GM21360 (cell line): Measurements from ENCODE around the gene TMEM273.

Source experiments
- ATAC-seq: cut with Tn5 transposase; IDR thresholded peaks from one replicate; pipeline ENCODE4 v1.9.1; 2021; ENCODE audit warnings: mild to moderate bottlenecking, moderate library complexity; ENCODE audit not compliant: unreplicated experiment

Gene TMEM273

DNA sequence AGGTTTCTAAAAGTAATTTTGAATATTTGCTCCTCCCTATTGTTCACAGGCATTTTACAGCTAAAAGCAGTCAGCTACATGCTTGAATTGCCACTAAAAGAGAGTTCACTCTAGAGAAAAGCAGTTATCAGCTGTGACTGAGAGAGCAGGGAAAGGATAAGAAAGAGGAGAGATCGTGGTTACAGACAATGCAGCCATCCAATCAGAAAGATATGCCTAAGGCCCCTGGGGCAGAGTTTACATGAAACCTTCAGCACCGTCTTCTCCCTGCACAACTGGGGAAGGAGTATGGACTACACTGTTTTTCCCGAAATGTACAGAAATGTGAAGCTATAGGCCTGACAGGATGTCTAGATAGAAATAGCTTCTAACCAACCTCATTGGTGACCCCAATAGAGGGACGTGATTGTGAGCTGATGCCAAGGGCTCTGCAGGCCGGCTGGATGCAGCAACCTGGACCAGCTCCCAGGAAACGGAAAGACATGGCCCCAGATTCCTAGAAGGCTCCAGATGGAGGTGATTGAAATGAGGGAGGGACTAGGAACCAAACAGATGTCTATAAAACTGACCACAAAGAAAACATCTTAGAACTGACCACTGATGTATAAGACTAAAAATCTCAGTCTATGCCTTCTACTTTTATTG lies 69.6 kb downstream of the TMEM273 start:
- ATAC-seq = no peak

DNA sequence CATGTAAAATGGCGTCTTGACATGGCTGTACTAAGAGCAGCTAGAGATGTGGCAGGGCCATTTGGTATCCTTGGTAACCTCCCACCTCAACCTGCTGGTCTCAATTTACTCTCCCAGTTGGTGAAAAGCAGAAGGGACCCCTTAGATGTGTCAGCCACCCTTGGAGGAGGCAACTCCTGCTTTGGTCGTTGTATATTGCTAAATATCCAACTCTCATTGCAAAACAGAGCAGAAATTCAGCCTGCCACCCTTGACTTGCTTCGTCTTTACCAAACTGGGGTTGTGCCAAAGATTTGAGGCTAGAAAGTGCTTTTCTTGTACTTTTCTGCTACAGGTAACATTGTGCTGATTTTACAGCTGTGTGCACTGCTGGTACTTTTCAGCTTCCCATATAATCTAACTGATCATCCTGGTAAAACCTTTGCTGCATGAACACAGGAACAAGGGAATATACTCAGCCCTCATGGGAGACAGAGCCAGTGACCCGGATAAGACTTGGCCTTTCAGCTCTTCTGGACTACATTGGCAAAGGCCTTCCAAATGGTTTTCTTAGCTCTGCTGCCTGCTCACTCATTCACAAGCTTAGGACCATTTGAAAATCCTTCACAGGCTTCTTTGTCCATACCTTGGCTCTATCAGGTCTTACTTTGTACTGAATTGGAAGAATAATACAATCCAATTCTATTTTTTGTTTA lies 70.7 kb downstream of the TMEM273 start:
- ATAC-seq = no peak

DNA sequence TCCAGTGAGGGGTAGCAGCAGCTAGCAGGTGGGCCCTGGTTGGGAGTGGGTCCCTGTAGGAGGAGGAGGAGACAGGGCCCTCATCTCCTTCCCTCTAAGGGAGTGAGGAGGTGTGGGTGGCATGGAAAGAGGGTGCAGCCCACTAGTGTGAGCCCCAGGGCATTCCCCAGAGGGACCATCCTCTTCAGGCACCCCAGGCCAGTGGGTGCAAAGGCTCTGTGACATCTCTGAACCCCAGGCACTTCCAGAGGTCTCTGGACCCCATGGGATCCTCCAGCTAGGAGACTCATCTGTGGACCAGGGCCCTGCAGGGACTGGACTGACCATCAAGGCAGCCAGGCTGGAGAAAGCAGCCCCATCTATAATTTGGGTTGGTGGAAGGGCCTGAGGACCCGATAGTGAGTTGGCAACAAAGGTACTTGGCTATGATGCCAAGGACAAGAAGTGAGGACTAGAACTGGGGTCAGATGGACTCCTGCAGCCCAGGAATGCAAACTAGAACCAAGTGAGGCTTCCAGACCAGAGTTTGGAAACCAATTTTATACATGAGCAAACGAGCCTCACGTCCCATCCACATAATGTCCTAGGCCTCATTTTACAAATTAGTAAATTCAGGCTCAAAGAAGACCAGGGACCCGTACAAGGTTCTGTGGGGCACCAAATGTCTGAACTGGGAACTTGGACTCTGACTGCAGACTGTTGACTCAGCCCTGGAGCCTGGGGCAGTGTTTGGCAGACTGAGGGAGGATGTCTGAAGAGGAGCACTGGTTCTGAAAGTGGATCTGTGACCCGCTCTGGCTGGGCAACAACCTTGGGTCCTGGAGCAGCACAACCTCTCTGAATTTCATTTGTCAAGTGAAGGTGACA lies 71.4 kb downstream of the TMEM273 start:
- no peak for ATAC-seq

DNA sequence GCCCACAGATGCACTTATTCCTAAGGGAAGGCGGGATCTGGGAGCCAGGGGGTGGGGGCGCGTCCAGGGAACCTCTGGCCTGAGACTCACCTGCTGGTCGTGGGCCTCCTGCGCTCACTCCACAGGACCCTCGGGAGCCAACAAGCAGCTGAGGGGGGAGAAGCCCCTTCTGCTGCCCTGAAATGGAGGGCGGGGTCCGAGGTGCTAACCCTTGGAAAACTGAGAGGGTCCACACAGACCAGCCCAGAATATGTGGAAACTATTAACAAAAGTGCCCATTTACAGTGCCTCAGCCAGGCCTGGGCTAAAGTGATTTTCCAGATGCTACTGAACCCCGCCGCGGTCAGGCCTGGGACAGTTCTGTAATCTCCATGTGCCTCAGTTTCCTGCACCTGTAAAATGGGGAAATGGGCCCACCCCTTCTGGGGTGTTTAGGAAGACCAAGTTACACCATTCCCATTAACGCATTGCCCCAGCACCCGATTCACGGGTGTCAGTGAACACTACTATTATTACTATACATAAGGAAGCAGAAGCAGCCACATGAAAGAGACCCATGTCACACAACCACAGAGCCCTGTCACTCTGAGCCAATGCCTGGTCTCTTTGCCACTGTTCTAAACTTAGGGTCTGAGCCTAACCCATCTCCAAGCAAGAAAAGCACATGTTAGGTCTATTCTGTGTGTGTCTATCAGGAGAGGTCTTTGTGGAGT lies 72.2 kb downstream of the TMEM273 start:
- no peak for ATAC-seq

DNA sequence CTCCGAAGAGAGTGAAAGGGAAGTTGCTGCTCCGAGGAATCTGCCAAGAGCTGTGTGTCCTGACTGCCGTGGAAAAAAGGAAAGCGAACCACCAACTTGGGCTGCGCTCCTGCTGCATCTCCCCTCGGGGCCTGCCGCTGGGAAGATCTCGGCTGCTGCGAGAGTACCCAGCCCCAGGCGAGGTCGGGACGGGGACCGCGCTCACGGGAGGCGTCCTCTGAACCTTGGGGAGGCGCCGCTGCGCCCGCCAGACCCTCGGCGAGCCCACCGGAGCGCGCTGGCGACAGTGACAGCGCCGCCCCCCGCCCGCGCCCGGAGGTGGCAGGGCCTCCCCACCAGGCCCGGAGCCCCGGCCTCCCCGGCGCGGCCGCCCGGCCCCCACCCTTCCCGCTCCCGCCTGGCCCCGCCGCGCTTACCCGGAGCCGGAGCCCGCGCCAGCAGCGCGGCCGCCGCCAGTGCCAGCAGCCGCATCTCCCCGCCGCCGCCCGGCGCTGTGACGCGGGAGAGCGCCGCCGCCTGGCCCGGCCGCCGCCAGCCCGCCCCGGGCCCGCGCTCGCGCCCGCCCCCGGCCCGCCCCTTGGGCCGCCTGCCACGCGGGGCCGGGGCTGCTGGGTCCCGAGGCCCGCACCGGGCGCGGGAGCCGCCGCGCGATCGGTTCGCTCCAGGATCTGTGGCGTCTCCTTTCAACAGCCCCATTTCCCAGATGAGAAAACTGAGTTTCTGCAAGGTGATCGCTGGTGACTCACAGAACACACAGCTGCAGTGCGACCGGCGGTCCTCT lies 73.0 kb downstream of the TMEM273 start, which contains the start of gene VSTM4:
VSTM4 (minus strand) TSS at position 508 of the 781 bp plus-strand sequence; CDS start at position 471, 37 bp downstream.
- ATAC-seq = no peak

DNA sequence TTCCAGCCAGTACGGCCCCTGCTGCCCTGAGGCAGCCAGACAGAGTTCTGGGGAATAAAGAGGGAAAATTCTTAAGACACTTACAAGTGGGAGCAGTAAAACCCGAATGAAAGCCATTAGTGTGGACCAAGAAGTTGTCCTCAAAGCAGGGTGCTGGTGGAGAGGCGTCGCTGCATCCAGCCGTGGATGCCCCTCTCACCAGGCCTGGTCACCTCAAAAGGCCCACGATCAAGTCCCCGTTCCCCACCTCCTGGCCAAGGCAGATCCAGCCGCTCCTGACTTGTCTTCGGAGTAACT lies 73.5 kb downstream of the TMEM273 start:
- ATAC-seq = no peak

DNA sequence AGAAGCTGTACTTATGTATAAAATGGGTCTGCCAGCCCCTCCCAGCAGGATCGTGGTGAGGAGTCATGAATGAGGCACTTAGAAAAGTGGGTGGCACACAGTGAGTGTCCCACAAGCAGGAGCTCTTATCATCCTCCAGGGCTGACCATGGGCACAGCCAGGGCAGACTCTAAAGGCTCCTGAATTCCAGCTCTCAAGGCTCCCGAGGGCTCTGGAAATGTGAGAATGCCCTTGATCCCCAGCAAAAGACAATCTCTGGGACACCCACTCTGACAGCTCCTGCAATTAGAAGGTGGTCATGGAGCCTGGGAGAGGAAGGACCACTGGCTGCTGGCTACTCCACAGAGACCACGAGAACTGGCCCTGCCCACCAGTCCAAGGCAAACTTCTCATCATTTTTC lies 74.5 kb downstream of the TMEM273 start:
- no peak for ATAC-seq

DNA sequence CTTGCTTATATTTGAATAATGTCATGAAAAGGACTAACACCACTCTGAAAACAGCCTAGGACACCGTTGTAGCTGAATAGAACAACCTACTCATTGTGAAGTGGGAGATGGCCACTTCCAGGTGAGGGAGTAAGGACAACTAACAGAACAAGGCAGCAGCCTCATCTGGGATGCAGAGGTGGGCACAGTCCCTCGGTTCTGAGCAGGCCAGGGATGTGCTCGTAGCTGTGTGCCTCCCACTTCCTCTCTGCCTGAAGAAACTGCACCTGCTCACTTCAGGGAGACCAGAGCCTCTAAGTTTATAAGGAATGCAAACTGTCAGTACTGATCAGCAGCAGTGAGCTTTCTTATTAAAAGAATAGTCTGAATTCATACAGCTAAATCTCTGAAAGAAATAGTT lies 75.3 kb downstream of the TMEM273 start:
- ATAC-seq = no peak

DNA sequence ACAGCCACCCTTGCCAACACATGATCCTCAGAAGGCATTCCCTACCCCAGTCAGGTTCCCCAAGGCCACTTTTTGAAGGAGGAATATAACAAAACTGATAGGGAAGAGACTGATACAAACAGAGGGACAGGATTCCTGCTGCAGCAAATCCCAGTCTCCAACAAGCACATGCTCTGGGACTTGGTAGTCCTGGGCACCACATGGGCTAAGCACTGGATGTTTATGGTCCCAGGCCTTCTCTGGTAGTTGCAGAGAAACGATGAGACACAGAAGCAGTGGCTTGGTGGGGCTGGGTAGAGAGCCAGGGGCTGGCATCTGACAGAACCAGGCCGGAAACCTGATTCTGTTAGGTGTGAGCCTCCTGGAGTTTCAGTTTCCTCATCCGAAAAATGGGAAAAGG lies 76.1 kb downstream of the TMEM273 start:
- no peak for ATAC-seq

DNA sequence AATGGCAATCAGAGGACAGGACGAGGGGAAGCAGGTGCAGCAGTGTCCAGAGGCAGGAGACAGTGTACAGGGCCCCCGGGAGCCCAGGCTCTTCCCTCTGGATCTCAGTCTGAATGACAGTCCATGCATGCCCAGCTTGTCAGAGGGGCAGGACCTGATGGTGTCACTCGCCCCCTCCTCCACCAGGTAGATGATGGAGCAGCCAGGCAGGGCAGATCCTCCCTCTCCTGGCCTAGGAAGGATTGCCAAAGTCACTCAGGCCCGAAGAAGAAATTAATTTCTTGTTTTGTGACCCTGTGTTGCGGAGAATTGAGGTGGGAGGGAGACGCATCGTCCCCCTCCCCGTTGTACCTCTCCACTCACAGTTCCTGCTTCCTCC lies 76.9 kb downstream of the TMEM273 start:
- ATAC-seq = no peak

DNA sequence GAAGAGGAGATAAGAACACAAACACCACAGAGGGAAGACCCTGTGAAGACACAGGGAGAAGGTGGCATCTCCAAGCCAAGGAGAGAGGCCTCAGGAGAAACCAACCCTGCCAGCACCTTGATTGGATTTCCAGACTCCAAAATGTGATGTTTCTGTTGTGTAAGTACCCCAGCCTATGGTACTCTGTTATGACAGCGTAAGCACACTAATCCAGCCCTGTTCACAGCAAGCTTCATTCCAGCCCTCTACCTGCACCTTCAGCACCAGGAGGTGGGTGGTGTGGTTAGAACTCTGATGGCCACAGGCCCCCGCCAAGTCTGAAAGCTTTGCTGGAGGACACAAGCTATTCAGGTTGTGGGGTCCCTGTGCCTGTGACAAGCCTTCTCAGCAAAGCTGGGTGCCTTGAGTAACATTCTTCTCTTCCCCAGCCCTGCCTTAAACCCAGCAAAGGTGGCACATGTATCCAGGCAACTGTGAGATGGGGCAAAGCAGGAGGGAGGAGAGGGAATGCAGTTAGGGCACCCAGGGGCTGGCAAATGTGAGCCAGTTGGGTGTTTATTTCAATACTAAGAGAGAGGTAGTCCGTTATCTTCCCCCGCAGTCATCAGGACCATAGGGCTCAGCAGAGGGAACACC lies 77.4 kb downstream of the TMEM273 start:
- ATAC-seq = no peak

DNA sequence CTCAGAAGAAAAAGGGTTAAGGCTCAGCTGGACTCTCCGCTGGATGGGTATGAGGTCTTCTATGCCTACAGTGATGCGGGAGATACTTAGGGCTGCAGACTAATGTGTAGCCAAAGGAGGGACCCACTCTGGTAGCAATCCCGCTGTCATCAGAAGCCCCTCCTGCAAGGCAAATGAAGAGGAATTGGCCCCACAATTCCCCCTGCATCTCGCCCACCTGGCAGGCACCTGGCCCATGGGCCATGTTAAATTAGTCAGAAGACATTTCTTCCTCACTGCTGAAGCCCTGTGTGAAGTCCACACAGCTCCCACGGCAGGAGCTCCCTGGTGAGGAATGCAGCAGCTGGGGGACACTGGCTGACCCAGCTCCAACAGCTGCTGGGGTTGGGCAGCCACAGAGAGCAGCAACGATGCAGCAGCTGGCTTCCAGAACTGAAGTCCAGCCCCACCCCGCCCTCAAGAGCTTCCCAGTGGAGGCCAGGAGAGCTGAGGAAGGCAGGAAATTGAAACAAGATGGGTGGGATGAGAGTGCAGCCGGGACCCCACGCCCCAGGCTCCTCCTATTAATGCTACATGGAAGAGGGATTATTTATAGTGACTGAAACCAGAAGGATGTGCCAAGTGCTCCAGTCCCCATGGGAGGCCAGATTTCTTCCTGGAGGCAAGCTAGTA lies 78.4 kb downstream of the TMEM273 start:
- ATAC-seq = no peak

DNA sequence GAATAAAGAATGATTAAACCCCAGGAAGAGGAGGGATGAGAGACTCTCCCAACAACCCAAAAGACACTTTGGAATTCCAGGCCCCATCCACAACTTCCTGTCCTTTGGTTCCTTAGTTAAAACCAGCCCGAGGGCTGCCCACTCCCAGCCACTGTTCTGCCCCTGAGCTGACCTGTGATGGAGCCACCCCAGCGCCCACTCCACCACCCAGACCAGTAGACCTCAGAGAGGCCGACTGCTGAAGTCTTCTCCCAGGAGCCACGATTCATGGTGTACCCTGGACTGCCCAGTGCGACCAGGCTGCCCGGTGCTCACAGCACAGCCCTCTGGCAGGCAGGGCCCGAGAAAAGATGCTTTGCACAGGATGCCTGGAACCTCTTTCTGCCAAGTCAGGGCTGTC lies 79.5 kb downstream of the TMEM273 start:
- ATAC-seq = no peak

DNA sequence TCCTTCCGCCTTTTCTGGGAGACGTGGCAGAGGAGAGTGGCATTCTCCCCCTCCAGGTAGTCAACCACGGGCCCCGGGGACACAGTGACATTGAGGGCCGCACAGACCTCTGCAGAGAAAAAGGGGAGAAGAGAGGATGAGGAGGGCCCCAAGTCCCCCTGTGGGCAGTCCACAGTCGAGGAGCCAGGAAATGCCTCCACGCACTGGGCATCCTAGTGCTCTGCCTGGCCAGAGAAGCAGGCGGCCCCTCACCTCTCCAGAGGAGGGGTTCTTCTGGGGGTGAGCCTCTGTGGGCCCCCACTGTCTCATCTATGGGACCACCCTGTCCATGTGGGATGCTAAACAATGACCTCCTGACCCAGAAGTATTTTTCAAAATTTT lies 80.3 kb downstream of the TMEM273 start:
- no peak for ATAC-seq

DNA sequence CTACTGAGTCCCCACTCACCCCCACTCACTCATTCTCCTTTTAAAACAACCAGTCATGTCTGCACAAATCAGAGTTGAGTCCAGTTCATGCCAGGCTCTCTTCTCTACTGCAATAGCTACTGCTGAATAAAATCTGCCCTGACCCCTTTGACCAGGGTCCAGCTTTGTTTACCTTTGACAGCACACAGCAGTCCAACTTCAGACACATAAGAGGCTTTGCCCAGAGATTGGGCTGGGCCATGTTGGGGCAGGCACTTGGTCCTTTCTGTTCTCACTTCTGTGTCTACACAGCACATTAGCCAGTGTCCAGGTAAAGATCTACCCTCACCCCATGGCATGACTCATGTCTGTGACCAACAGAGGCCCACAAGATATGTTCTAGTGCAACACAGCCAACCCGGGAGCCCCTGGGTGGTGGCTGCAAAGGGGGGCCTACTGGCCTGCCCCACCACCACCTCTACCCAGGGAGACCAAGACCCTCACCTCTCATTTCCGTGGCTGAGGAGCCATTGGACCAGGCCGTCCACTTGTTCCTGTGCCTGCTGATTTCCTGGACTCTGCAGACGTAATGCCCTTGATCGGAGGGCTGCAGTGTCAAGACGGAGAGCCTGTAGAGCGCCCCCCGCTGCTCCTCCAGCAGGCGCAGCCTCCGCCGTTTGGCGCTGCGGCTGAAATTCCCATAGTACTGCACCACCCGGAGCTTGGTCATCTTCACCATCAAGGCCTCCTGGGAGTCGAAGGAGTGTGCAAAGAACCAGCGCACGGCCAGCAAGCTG lies 80.9 kb downstream of the TMEM273 start:
- ATAC-seq = no peak

DNA sequence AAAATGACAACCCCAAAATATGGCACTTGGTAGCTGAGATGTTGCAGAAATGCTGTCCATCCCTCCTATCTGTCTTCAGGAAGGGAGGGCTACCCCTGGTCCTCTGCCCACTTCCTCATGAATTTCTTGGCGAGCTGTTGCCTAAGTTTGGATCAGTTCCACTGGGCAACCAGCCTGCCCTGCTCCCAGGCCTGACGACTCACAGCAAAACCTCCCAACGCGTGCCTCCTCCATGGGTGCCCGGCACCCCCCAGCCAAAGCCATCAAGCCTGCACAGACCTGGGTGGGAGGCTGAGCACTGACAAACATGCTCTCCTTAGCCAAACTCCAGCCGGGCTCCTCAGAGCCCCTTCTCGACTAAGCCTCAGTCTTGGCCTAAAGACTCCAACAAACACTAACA lies 81.7 kb downstream of the TMEM273 start:
- no peak for ATAC-seq

DNA sequence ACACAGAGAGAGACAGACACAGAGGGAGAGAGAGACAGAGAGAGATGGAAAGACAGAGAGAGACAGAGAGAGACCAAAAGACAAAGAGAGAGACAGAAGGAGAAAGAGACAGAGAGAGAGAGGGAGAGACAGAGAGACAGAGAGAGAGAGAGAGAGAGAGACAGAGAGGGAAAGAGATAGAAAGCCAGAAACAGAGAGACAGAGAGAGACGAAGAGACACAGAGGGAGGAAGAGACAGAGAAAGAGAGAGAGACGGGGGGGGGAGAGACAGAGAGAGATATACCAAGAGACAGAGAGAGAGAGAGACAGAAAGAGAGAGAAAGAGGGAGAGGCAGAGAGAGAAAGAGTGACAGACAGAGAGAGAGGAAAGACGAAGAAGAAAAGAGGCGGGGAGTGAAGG lies 83.1 kb downstream of the TMEM273 start:
- ATAC-seq = no peak
